Dermis blood vessel endothelial cell (primary cell): Measurements from ENCODE around the gene CALML5. TPM values are rescaled to one million over a fixed set of nuclear protein-coding genes. Genes with fewer than 3 reads are reported as not detected.

Source experiments
- DNase-seq: peaks from one replicate; pipeline ENCODE4 v3.0.0; 2010
- total RNA-seq: library from RNA; depleted of rRNA; stranded (reverse); fragments of >200 nt; gene quantifications from 2 replicates; pipeline ENCODE4 v1.2.3, GENCODE V29; 2014

Gene CALML5
- total RNA-seq, 1 donor from 2014 or later: not detected

DNA sequence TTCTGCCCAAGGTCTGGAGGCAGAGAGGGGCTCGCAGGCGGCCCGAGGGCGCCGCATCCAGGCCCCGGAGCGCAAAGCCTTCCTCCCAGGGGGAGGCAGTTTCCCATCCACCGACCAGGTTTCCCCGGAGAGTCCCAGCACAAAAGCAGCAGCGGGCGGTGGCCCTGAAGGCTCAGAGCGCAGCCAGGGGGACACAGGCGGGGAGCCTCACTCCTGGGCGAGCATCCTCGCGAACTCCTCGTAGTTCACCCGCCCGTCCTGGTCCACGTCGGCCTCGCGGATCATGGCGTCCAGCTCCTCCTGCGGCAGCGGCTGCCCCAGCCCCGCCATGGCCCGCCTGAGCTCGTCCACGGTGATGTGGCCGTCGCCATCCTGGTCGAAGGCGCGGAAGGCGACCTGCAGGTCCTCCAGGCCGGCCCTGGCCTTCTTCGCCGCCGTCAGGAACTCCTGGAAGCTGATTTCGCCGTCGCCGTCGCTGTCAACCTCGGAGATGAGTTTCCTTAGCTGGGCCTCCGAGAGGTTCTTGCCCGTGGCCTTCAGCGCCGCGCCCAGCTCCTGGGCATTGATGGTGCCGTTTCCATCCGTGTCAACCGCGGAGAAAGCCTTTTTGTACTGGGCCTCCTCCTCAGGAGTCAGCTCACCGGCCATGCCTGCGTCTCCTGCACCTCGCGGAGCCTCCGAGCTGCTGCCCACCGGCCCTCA, 428 bp downstream of the CALML5 start:
- no peak for DNase-seq

DNA sequence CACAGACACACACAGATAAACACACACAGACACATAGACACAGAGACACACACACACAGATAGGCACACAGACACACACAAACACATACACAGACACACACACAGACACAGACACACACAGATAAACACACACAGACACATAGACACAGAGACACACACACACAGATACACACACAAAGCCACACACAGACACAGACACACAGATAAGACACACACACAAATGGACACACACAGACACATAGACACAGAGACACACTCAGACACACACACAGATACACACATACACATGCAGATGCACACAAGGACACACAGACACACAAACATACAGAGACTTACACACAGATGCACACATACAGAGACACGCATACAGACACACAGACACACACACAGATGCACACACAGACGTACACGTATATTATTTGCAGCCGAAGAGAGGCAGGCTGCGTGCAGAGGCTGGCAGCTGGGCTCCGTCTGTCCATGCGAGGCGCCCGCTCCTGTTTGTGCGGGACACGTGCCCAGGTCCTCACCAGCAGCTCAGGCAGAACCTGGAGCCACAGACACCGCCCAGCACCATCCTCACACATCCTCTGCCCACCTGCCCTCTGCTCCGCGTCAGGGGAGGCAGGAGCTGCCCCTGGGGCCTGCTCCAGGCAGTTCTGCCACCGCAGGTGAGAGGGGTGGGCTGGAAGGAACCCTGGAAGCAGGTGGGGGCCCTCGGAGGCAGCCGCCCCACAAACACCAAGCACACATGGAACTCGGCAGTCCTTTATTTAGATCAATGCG, 1.2 kb downstream of the CALML5 start:
- no peak for DNase-seq

DNA sequence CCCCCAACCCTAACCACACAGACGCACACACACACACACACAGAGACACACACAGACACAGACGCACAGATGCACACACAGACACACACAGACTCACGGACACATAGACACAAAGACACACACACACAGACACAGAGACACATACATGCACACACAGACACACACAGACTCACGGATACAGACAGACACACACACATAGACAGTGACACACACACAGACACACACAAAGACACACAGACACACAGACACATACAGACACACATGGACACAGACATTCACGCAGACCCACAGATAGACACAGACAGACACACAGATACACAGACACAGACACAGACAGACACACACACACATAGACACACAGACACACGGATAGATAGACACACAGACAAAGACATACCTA, 2.1 kb downstream of the CALML5 start:
- no peak for DNase-seq

DNA sequence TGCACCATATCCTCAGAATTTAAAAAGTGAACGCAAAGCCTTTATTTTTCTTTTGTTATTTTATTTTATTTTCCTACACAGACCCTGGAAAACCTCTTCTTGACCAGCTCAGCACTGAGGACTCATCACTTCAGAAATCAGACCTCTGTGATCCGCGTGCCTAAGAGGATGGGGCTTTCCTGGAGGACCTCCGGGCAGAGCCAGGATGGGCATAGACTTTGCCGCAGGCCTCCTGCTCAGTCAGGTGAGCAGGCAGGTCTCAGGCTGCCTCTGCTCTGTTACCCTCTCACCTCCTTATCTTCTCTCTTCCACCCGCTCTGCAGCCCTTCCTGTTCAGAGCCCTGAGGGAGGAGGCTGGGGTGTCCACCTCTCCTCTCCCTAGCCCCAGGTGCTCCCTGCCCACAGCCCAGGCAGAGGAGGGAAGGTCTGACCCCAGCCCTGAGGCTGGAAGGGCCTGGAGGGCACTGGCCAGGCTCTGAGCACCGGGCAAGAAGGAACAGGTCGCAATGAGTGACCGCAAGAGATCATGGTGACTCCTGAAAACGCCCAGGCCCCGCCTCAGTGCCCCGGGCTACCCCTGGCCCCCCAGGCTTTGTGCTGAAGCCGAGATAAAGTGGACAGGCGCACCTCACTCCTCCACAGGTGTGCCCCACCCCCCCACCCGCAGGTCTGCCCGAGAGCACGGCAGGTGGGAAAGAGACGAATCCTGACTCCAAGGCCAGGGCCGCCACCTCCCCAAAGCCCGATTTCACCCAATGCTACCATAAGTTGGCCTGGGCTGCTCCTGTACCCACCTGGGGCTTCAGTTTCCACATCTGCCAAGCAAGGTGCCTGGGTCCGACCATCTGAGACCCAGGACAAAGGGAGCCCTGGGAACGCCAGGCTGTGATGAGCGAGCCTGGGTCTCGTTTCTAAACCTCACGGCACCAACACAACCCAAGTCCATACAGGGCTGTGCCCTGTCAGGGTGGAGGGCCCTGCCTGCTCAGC, 2.8 kb downstream of the CALML5 start:
- DNase-seq: no peak

DNA sequence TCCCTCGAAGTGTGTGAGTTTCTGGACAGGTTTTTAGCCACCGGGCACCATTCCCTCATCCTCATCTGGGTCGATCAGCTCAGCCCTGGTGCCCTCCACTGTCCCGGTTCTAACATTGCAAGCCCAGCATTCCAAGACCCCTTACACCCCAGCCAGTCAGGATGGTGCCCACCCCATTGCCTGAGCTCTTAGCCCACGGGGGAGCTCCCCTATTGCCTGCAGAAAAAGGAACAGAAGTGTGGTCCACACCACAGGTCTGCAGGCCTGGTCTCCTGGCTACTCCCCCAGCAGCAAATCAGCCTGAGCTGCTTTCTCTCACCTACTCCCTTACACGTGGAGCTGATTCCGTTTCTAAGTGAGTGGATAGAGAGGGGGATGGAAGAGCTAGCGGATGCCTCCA, 4.8 kb downstream of the CALML5 start:
- no peak for DNase-seq

DNA sequence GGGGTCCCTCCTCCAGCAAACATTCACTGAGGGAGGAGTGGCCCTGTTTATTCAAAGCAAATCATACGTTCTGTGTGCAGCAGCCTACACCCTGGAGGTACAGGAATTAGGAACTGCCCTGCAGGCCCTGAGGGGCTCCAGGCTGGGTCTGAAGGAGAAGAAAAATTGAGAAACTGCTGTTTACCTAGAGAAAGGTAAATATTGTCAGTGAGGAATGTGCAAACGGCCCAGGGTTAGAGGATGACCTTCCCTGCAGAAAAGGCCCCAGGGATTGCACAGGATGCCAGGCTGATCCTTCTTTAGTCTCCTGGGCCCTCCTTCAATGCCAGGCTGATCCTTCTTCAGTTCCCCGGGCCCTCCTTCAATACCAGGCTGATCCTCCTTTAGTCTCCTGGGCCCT, 5.7 kb downstream of the CALML5 start:
- DNase-seq: no peak

DNA sequence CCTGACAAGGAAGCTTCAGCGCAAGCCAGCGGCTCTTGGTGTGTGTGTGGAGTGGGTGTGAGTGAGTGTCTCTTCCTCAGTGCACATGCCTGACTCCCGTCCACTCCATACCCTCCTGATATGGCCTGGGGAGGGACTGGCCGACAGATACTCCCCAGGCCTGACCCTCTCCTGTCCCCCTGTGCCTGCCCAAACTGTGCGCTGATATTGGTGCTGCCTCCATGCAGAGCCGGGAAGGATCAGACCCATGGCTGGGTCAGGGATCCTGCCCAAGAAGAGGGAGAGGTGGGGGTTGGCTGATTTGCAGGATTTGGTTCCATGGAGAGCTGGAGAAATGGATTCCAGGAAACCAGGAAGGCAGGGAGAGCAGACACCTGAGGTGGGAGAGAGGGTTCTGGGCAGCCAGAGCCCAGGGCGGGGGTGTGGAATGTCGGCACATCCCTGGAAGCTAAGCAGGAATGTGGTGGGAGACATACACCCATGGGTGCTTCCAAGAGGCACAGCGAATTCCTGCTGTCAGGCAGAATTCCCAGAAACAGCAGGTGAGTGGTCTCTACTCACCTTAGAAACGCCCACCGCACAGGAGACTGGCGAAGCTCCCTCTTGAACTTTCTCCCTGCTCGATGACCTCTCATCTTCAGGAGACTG, 6.3 kb downstream of the CALML5 start:
- no peak for DNase-seq

DNA sequence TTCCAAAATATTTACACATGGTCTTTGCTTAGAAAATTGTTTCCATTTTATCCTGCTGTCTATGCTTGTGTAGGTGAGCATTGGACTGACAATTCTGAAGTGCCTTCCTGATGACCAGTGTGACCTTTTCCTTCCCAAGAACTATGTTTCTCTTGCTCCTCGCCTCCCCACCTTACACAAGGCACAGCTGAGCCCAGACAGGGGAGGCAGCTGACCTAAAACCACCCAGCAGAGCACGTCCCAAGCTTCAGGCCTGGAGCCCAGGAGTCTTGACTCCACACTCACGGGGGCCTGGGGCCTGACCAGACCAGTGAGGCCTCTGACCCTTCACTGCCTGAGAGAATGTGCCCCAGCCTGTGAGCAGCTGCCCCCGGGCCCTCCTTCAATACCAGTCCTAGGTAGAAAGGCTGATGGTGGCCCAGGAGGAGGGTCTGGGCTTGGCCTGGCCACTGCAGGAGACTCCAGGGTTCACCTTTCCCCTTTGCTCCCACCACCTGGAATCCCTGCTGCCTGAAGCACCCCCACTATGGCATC, 7.0 kb downstream of the CALML5 start:
- DNase-seq: no peak

DNA sequence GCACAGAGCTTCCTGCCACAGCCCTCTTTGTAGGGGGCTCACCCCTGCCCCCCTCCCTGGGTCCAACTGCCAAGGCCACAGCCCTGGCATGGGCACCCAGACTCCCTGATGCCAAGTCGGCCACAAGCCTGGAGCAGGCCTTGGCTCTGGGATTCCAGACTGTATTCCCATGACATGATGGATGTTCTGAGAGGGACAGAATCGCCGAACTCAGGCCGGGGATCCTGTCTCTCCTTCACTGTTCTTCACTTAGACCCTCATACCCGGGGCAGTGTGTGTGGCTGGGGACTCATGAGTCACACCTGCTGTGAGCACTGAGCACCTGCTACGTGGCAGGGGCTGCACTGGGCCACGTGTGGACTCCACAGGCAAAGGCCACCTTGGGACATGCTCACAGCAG, 7.9 kb downstream of the CALML5 start:
- no peak for DNase-seq

DNA sequence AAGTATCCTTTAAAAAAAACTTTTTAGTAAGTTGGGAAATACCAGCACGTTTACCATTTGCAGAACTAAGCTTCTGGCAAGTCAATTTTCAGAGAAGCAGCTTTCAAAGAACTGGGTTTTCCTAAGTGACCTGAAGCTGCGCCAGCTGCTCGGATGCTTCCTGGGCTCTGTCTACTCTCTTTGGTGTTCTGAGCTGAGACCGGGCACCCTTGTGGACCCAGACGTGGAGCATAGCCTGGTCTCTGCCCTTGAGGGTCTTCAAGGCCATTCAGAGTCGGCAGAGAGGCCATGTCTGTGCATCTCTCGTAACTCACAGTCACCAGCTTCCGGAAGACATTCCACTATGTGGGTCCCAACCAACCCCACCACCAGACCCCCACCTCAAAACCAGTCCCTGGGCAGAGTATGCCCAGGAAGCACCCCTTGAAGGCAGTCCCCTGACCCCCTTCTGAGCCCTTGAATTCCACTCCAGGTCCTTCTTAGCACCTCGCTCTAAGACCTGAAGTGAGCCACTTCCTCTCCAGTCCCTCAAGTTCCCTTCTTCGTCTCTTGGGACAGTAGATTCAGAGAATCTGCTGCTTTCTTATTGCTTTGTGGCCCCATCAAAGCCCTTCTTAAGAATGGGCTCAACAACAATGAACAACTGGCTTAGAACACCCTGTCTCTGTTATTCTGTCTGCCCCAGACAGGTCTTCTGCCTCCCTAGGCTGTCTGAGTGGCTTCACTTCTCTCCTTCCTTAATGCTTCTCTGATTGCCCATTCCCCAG, 8.5 kb downstream of the CALML5 start:
- no peak for DNase-seq

DNA sequence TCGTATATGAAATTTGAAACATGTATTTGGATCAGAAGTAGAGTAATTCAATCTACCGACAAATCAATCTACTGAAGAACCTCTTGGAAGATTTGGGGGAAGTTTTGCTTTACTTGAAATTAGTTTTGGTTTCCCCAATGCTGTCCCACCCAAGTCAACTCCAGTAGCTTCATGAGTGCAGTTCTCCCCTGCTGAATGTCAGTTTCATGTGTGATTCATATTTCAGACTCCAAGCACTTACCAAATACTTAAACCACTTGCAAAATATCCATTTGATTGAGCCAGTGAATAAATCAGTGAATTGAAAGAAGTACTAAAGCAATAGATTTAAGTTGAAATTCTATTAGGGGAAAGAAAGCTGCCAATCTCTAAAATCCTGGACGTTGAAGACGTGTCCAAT, 9.3 kb downstream of the CALML5 start:
- DNase-seq: no peak

DNA sequence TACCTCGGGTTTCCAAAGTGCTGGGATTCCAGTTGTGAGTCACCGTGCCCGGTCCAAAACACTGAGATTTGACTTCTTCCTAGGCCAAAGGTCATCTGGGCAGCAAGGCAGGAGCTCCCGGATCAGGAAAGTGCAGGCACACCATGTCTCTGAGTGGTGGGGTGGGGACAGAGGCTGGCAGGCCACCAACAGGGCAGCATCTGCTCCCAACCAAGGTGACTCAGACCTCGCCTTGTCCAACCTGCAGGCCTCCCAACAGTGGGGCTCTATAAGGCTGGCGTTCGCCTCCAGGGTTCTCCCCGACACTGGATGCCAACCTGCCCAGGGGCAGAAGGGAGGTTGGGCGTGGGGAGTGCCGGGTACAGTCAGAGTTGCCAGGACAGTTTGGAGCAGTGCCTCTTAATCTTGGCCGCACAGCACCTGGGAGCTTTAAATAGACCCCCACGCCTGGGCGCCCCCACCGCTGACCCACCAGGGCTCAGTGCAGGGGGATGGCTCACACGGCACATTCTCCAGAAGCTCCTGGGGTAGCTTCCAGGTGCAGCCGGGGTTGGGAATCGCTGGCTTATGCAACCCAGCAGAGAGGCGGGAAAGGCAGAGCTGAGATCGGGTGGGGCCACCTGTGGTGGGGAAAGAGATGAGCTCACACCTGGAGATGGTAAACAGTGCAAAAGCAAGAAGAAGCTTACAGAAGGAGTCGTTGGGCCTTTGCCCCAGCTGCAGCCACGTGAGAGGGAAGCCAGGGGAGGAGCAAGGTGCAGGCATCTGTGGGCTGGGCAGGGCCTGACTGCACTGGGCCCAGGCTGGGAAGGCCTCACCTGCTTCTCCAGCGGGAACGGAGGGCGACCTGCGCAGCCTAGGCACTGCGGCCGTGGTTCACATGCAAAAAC, 10.9 kb downstream of the CALML5 start:
- DNase-seq: no peak

DNA sequence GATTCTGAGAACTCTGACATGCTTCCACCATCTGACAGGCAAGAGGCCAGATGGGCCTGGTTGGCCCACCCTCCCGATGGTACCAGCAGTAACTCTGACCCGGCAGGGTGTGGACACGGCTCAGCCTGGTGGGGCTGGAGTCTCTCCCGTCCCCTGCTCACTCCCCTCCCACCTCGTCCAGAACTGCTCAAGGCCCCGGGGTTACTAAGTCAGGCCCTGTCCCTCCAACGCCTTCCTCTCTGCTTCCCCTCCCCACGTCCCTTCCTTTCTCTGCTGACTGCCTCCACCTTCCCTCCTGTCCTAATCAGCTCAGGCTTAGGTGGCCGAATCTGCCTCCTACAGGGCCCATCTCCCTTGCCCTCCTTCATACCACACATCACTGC, 12.5 kb downstream of the CALML5 start:
- DNase-seq: no peak

DNA sequence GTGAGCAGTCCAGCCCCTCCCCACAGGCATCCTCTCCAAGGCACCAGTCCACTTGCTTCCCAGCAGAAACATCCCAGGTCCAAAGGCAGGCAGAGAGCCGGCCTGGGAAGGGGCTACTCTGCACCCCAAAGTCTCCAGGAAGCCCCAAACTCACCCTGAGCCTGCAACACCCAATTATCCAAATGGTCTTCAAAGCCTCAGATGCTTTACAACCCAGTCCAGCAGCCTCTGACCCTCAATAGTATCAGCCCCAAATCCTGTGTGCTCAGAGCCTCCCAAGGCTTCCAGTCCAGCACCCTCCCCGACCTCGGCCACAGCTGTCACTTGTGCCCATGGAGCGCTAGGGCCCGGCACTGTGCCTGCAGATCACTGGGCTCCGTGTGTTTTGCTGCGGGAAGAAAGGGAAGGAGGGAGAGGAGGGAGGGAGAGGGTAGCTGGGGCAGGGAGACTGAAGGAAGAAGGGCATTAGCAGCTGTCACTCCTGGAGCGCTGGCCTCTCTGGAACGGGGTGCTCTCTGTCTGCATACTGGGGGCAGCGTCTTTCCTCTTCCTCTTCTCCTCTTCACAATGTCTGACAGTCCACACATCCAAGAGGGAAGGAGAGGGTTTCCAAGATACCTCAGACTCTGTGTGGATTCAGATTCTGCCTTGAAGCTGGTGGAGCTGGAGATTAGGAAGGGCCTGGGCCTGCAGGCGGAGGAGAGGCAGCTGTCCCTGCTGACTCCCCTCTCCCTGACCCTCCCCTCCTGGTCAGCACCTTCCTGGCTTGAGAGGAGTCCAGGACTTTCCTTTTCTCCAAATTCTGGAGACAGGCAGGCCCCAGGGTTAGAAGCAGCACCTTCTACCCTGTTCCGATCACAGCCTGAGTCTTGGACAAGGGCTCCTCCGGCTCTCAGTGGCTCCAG, 13.2 kb downstream of the CALML5 start:
- no peak for DNase-seq

DNA sequence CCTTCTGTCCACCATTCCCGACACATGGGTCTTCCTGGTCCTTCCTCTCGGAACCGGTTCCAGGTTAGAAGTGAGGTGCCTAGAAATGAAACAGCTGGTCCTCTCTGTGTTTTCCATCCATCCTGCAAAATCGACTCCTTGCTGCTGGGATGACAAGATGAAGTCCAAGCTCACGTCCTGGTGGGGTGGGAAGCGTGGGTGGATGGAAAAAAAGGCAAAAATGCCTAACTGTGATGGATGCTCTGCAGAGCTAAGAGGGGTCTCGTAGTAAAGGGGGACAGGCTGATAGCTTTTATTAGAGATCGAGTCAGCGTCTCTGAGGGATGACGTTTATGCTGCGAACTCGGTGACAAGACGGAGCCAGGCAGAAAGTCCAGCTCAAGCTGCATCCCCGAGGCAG, 14.1 kb downstream of the CALML5 start:
- no peak for DNase-seq

DNA sequence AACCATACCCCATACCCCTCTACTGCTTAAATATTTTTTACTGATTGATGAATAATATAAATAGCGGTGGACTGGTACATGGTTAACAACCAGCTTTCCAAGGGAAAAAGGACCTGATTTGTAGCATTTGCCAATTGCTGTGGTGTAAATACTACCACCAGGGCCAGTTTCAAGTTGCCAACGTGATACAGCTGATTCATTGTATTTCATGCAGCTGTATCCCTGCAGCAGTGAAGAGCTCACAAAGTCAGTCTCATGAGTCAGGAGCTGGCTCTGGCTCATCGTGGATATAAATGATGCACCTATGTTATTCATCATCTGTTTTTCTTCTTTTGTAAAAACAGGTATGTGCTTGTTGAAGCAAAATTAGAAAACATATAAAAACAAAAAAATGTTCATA, 15.2 kb downstream of the CALML5 start:
- DNase-seq: no peak

DNA sequence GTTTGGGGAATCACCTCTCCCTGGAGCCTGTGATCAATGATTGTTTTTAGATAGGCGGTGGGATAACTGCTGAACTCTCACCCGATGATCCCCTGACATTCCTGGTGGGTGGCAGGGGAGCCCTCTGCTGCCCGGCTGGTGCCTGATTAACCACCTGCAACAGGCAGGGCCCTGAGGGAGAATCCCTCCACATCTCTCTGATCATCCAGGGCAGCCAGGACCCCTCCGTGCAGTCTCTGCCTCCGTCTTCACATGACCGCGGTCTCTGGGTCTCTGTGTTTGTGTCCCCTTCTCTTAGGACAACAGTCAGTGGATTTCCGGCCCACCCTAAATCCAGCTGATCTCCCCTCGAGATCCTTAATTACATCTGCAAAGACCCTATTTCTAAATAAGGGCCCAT, 17.4 kb downstream of the CALML5 start:
- no peak for DNase-seq

DNA sequence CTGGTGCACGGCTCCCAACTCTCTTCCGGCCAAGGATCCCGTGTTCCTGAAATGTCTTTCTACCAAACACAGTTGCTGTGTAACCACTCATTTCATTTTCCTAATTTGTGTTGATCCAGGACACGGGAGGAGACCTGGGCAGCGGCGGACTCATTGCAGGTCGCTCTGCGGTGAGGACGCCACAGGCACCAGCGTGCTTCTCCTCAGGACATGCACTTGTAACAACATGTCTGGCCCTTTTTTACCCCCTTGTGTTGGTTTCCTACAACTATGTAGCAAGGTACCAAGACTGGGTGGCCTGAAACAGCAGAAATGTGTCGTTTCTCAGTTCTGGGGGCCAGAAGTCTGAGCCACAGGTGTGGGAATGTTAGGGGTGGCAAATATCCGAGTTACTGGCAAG, 18.2 kb downstream of the CALML5 start:
- no peak for DNase-seq

DNA sequence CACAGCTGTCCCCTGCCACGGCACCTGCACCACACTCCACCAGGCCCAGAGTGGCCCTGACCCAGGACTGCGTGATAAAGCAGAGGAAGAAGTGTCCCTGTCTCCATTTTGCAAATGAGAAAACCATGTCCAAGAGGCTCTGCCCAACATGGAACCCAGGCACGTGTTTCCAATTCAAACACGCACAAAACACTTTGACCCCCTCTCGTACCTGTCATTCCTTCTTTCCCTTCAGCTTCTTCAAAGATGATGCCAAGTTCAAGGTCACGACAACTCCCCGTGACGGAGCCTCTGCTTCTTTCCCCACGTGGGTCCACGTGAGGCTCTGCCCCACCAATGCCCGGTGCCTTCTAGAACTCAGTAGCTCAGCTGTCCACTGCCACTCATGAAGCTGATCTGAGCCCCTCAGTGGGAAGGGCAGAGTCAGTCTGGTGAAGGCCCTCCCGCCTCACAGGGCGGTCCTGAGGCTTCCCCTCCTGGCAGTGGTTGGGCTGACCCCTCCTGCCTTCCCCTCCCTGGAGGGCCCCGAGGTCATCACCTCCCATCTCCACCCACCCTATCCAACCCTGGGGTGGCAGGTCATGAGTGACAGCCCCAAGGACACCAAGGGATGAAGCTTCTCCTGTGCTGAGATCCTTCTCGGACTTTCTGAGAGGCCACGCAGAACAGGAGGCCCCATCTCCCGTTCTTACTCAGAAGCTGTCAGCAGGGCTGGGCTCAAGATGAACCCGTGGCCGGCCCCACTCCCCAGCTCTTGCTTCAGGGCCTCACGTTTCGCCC, 19.0 kb downstream of the CALML5 start:
- DNase-seq: no peak
